ENCODE measurements around the gene EGFL8.

EGFL8 gene

DNA sequence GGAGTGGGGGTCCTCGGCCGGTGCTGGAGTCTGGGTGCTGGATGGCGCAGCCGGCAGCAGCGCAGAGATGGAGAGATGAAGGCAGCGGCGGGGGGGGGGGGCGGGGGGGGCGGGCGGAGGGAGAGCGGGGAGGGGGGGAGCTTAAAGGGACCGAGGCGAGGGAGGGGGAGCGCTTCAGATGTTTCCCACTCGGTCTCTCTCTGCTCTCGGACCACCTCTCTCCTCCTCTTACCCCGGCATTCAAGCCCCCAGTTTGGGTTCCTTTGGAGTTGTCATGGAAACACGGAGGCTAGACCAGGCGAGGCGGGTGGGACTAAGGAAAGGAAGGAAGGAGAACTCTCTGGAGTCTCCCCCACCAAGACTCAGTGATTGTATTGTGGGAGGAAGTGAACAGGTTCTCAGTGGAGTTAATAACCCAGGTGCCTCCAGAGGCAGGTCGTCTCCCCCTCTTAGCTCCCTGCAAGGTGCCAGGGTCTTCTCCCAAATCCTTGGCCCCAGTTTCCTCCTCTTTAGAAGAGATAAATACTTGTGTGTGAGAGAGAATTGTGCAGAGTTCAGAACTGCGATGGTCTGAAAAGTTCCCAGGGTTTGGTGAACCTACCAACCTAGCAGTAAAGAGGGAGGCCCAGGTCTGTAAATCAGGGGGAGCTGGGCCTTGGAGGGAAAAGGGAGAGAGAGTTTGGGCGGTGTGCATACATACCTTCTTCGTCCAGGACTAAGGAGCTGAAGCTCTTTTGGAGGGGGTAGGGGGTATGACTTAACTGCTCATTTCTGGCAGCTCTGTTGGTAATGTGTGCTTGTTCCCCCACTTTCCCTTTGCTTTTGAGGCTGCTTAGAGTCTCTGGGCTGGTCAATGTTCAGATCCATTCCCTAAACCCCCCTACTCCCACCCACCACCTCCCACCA lies 12.3 kb upstream of the EGFL8 start, which contains the start of gene PRRT1:
Gene PRRT1 (minus strand): TSS at position 77 of the 906 bp plus-strand sequence. CDS start 112 bp downstream, outside the sequence.
- Mint-ChIP-seq H3K27me3 (no peaks in the 10 kb centered on the region), H3K27ac (peak within 1 kb of the TSS; percentile 72), H3K4me3 (peak within 1 kb of the TSS; percentile 99), H3K36me3 (no peaks in the 10 kb centered on the region), H3K4me1 (ENCODE audit: low read depth) (peaks cover 55% of the 10 kb centered on the region), H3K9me3 (ENCODE audit: low read depth) (no peaks in the 10 kb centered on the region)

DNA sequence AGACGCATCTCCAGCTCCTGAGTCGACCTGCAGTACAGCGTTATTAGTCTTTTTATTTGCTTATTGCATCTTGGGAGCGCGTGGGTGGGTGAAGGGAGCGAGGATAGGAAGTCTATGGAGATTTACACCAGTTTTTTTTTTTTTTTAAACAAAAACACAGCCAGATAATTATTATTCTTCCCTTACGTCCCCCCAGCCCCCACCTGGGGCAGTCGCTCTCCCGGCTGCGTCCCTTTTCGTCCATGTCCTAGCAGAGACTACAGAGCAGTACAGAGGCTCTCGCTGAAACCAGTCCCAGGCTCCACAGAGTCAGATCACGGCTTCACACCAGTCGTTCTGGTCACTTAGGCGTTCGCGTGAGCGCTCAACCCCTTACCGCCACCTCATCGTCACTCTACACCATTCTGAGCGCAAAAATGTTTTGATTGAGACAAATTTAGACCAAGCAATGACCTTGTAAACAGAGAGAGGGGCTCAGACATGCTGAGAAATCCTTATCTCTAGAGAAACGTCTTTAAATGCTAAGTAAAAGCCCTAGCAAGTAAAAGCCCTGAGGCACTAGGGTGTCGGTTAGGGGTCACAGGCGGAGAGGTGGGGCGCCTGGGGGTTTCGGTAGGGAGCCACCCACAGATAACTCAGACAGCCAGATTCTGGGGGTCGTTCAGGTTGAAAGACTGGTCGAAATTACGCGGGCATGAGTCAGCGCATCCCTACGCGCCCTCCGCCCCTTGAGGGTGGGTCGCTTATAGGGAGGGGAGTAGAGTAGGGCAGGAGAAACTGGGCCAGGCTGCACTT lies 11.4 kb upstream of the EGFL8 start:
- Mint-ChIP-seq H3K9me3 (ENCODE audit: low read depth) (no peaks in the 10 kb centered on the region), H3K4me1 (ENCODE audit: low read depth) (peaks cover 59% of the 10 kb centered on the region), H3K4me3 (peak overlapping the region; percentile 99)

DNA sequence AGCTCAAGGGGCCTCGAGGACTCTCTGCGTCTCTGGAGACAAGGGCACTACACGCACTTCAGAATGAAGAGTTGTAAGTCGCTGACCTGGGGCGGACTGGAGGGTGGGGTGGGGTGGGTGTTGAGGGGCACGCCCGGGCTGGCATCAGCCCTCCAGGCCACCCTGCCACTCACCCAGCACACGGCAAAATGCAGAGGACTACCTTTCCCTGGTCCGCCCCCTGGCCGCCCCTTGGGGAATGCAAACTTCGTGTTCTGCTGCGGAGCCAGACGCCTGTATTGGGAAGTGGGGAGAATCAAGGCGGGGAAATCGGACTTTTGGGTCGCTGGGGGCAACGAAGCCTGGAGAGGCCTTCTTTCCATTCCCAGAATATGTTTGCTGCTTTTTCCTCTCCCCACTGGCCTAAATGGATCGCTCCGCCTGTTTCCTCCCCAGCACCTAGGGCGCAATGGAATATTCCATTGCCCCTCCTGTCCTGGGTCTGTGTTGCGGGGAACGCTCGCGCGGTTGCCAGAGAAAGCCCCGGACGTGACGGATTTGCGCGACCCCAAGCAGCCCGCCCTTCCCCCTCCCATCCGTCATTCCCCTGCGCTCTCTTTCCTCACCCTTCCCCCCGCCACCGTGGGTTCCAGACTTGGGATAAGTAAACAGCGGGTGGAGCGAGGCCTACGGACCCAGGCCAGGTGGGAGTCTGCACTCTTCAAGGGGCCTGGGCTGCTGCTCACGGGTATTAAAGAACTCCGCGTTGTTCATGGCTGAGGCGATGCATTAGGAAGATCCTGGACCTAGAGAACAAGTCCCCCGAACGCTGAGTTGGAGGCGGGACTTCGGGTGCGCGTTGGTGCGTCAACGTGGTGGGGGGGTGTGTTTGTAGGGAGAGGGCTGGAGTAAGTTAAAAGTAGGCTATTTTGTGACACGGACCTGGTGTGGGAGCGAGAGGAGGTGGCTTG lies 10.6 kb upstream of the EGFL8 start, which contains the start of gene PPT2:
Gene PPT2 (plus strand): TSS at position 578 of the 950 bp plus-strand sequence. CDS start 454 bp downstream, outside the sequence.
- Mint-ChIP-seq H3K4me1 (ENCODE audit: low read depth) (peaks cover 55% of the 10 kb centered on the region), H3K9me3 (ENCODE audit: low read depth) (no peaks in the 10 kb centered on the region), H3K27me3 (no peaks in the 10 kb centered on the region), H3K27ac (peak within 1 kb of the TSS; percentile 96), H3K4me3 (peak within 1 kb of the TSS; percentile 99), H3K36me3 (peaks cover 12% of the 10 kb centered on the region)

More for the DNA sequence above, 11.4 kb upstream of the EGFL8 start:
- Mint-ChIP-seq H3K36me3 (peaks cover 7% of the 10 kb centered on the region), H3K27me3 (no peaks in the 10 kb centered on the region), H3K27ac (peak overlapping the region; percentile 72)

DNA sequence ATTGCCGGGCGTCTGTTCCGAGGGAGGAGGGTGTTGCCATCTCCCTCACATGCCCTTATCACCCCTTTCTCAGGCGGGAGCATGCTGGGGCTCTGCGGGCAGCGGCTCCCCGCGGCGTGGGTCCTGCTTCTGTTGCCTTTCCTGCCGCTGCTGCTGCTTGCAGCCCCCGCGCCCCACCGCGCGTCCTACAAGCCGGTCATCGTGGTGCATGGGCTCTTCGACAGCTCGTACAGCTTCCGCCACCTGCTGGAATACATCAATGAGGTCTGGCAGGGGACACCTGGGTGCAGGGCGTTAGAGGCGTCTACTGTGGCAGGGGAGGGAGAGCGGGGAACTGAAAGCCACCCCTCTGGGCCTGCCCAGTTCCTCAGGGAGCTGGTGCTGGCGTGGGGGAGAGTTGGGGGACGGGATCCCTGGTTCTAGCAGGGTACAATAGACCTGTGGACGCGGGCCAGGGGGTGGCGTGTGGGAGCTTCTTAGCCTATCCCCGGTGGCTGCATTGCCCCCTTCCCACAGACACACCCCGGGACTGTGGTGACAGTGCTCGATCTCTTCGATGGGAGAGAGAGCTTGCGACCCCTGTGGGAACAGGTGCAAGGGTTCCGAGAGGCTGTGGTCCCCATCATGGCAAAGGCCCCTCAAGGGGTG lies 9.8 kb upstream of the EGFL8 start:
- Mint-ChIP-seq H3K9me3 (ENCODE audit: low read depth) (no peaks in the 10 kb centered on the region), H3K4me3 (peak overlapping the region; percentile 99), H3K4me1 (ENCODE audit: low read depth) (peaks cover 53% of the 10 kb centered on the region), H3K27me3 (no peaks in the 10 kb centered on the region), H3K36me3 (peaks cover 12% of the 10 kb centered on the region), H3K27ac (peak overlapping the region; percentile 96)

DNA sequence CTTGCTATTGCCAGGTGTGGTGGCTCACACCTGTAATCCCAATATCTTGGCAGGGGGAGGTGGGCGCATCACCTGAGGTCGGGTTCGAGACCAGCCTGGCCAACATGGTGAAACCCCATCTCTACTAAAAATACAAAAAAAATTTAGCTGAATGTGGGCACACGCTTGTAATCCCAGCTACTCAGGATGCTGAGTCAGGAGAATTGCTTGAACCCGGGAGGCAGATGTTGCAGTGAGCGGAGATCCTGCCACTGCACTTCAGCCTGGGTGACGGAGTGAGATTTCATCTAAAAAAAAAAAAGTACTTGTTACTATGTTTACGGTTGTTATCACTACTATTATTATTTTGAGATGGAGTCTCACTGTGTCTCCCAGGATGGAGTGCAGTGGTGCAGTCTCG lies 7.5 kb upstream of the EGFL8 start:
- Mint-ChIP-seq H3K4me1 (ENCODE audit: low read depth) (peaks cover 38% of the 10 kb centered on the region), H3K9me3 (ENCODE audit: low read depth) (no peaks in the 10 kb centered on the region), H3K36me3 (peaks cover 12% of the 10 kb centered on the region), H3K4me3 (no peak overlapping the region), H3K27ac (no peak overlapping the region), H3K27me3 (no peaks in the 10 kb centered on the region)

DNA sequence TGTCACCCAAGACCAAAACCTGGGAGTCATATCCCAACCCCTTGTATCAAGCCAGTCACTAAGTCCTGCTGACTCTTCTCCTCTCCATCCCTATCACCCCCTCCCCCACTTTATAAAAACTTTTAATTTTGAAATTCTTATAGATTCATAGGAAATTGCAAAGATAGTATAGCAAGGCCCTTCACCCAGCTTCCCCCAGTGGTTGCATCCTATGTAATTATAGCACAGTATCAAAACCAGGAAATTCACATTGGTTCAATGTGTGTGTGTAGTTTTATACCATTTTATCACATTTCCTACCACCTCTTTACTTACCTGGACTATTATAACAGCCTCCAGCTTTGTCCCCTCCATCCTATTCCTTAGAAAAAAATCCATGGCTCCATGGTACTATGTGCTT lies 6.3 kb upstream of the EGFL8 start:
- Mint-ChIP-seq H3K4me1 (ENCODE audit: low read depth) (peaks cover 28% of the 10 kb centered on the region), H3K27ac (no peak overlapping the region), H3K4me3 (no peak overlapping the region), H3K36me3 (peaks cover 12% of the 10 kb centered on the region), H3K9me3 (ENCODE audit: low read depth) (no peaks in the 10 kb centered on the region), H3K27me3 (no peaks in the 10 kb centered on the region)

DNA sequence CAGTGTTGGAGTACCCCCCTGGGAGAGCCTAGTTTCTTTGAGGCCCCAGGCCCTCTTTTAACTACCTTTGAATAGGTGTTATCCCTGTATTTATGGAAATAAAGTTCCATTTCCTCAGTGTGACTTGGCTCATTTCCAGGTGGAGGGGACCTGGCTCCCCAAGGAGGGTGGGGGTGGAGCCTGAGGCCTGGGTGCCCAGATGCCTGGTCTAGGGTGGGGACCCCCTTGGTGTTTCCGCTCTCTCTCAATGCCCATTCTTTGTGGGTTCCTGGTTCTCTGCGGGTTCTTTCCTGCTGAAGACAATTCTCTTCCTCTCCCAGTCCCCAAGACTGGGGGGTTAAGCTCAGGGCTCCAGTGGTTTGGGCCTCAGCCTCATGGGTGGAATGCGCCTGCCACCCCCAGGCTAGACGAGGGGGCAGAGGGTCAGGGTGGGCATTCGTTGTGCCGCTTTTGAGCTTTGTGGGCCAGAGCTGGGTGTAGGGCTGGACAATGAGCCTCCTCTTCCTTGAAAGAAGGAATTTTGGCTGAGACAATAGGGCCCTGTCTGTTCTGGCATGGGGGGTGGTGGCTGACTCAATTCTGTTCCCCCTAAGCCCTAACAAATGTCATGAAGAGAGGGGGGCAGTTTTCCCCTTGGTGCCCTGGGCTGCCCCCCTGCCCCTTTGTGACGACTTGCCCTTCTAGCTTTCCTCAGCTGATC lies 686 bp upstream of the EGFL8 start:
- Mint-ChIP-seq H3K9me3 (ENCODE audit: low read depth) (no peaks in the 10 kb centered on the region), H3K27me3 (no peaks in the 10 kb centered on the region), H3K4me1 (ENCODE audit: low read depth) (no peaks in the 10 kb centered on the region), H3K36me3 (peaks cover 5% of the 10 kb centered on the region), H3K27ac (no peak overlapping the region), H3K4me3 (no peak overlapping the region)

DNA sequence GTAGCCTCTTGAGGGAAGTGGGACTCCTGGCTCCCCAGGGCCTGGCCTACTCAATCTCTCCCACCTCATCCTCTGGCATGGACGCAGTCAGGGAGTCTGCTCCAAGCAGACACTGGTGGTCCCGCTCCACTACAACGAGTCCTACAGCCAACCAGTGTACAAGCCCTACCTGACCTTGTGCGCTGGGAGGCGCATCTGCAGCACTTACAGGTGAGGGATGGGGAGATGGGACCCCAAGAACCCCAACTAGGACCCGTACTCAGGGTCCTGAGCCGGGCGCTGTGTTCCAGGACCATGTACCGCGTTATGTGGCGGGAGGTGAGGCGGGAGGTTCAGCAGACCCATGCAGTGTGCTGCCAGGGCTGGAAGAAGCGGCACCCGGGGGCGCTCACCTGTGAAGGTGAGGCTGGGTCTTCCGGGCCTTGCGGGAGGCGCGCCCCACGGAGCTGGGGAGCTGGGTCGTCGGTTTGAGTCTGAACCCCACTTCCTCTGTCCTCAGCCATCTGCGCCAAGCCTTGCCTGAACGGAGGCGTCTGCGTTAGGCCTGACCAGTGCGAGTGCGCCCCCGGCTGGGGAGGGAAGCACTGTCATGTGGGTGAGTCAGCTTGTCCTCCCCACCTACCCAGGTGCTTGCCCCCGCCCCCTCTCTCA lies 2.1 kb downstream of the EGFL8 start:
- no peak overlapping the region for H3K27ac Mint-ChIP-seq
- H3K4me3 Mint-ChIP-seq = no peak overlapping the region
- H3K27me3 Mint-ChIP-seq = no peaks in the 10 kb centered on the region
- no peaks in the 10 kb centered on the region for H3K9me3 Mint-ChIP-seq (ENCODE audit: low read depth)
- H3K4me1 Mint-ChIP-seq (ENCODE audit: low read depth) = peaks cover 3% of the 10 kb centered on the region
- H3K36me3 Mint-ChIP-seq = peaks cover 8% of the 10 kb centered on the region

DNA sequence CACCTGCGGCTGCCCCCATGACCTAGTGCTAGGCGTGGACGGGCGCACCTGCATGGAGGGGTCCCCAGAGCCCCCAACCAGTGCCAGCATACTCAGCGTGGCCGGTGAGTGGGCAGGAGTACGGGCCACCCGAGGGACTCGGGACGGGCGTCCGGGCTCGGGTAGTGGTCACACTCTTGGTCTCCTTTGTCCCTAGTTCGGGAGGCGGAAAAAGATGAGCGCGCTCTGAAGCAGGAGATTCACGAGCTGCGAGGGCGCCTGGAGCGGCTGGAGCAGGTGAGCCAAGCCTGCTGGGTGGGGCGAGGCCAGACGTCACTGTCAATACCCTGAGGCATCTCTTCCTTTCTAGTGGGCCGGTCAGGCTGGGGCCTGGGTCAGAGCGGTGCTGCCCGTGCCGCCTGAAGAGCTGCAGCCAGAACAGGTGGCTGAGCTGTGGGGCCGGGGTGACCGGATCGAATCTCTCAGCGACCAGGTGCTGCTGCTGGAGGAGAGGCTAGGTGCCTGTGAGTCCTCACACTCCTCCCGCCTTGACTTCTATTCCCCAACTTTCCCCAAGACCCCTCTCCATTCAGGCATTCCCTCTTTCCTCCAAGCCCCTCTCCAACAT lies 2.9 kb downstream of the EGFL8 start:
- no peak overlapping the region for H3K4me3 Mint-ChIP-seq
- no peaks in the 10 kb centered on the region for H3K27me3 Mint-ChIP-seq
- no peak overlapping the region for H3K27ac Mint-ChIP-seq
- H3K4me1 Mint-ChIP-seq (ENCODE audit: low read depth) = peaks cover 3% of the 10 kb centered on the region
- peaks cover 8% of the 10 kb centered on the region for H3K36me3 Mint-ChIP-seq
- H3K9me3 Mint-ChIP-seq (ENCODE audit: low read depth) = no peaks in the 10 kb centered on the region

DNA sequence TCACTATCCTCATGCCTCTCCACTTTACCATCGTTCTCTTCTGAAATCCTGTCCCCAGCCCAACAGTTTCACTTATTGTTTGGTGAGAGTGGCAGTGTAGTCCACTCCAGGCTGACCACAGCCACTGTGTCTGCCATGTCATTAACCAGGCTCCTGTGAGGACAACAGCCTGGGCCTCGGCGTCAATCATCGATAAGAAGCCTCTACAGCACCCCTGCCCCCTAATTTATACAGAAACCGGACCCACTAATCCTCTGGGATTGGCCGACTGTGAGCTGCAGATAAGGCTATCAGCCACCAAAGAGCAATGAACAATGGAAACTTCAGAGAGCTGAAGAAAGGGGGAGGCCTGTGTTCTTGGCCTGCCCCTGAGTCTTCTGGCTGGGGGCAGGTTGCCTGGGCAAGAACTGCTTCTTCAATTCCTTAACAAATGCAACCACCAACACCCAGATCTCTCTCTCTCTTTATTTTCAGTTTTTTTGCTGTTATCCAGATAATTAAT lies 3.4 kb downstream of the EGFL8 start:
- H3K27me3 Mint-ChIP-seq = no peaks in the 10 kb centered on the region
- H3K36me3 Mint-ChIP-seq = peaks cover 8% of the 10 kb centered on the region
- H3K27ac Mint-ChIP-seq = no peak overlapping the region
- peaks cover 8% of the 10 kb centered on the region for H3K4me1 Mint-ChIP-seq (ENCODE audit: low read depth)
- H3K9me3 Mint-ChIP-seq (ENCODE audit: low read depth) = no peaks in the 10 kb centered on the region
- H3K4me3 Mint-ChIP-seq = no peak overlapping the region

DNA sequence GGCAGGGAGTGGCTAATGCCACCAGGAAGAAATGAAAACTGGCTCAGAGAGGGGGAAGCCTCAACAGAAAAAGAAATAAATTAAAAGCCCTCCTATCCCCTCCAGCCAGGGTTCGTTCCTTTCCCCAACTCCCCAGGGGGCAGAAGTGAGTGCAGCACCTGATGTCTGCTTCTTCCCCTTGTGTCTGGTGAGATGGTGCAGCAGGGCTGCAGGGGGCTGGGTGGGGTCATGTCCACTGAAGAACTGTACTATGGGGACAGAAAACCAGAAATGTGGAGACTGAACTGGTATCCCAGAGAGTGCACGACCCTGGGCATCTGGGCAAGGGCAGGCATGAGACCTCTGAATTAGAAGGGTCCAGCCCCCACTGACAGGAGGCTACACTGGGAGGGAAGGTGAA lies 4.0 kb downstream of the EGFL8 start:
- H3K27ac Mint-ChIP-seq = no peak overlapping the region
- no peaks in the 10 kb centered on the region for H3K9me3 Mint-ChIP-seq (ENCODE audit: low read depth)
- H3K4me1 Mint-ChIP-seq (ENCODE audit: low read depth) = peaks cover 13% of the 10 kb centered on the region
- no peak overlapping the region for H3K4me3 Mint-ChIP-seq
- H3K27me3 Mint-ChIP-seq = no peaks in the 10 kb centered on the region
- peaks cover 8% of the 10 kb centered on the region for H3K36me3 Mint-ChIP-seq

DNA sequence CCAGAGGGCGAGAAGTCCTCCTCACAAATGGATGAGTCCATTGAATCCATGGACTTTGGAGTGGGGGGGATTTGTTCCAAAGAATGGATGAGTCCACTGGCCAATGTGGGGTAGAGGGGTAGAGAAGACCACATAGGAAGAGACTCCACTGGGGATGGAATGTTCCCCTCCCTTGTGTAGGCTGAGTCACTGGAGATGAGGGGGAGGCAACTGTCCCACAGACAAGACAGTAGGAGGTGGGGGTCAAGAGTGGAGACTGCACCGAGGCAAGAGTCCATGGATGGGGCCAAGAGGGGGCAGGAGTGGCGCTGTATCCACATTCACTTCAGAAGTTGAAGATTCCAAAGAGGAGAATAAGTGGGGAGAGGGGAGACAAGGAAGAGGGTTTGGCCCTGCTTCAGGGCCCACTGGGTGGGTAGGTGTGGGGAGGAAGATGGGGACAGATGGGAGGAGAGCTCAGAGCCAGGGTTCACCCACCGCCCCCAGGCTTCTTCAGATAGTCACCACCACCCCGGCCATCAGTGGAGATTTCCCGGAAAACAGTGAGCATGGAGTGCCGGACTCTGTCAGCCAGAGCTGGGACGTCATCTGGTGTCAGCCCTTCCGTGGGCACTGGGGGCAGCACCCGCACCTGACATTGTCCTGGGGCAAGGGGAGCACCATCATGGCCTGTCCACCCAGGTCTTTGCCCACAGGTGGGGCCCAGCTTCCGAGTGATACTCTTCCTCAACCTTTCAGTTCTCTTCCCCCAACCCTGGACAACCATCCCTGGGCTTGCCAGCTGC lies 4.6 kb downstream of the EGFL8 start:
- H3K27ac Mint-ChIP-seq = no peak overlapping the region
- H3K4me3 Mint-ChIP-seq = no peak overlapping the region
- H3K27me3 Mint-ChIP-seq = no peaks in the 10 kb centered on the region
- peaks cover 20% of the 10 kb centered on the region for H3K4me1 Mint-ChIP-seq (ENCODE audit: low read depth)
- peaks cover 8% of the 10 kb centered on the region for H3K36me3 Mint-ChIP-seq
- no peaks in the 10 kb centered on the region for H3K9me3 Mint-ChIP-seq (ENCODE audit: low read depth)

All from activated naive CD8-positive, alpha-beta T cell (primary cell).